GM13976 (cell line): ENCODE measurements around the gene TSPAN9.

Experiments
- DNase-seq: peaks from one replicate; pipeline ENCODE4 v3.0.0; 2012; ENCODE audit warnings: low spot score
- in situ Hi-C: fragments of 300-500 bp; cut with MboI; formaldehyde crosslinking; loops from one replicate; pipeline ENCODE4 v1.12.0; 2022; ENCODE audit warnings: low sequenced_read_pairs, mixed read lengths, inconsistent platforms; ENCODE audit not compliant: unreplicated experiment
- TF ChIP-seq, protein P1 (sequence below): IDR thresholded peaks from 2 replicates; pipeline ENCODE4 v1.5.1; 2012; ENCODE audit warnings: borderline replicate concordance, mild to moderate bottlenecking; ENCODE audit not compliant: insufficient read depth; ENCODE audit errors: extremely low read depth, missing control alignments, control extremely low read depth

The TSPAN9 gene

GRCh38 chr12:3186546-3187215, 109.5 kb downstream of the TSPAN9 start:
- TF ChIP-seq, protein P1, sequence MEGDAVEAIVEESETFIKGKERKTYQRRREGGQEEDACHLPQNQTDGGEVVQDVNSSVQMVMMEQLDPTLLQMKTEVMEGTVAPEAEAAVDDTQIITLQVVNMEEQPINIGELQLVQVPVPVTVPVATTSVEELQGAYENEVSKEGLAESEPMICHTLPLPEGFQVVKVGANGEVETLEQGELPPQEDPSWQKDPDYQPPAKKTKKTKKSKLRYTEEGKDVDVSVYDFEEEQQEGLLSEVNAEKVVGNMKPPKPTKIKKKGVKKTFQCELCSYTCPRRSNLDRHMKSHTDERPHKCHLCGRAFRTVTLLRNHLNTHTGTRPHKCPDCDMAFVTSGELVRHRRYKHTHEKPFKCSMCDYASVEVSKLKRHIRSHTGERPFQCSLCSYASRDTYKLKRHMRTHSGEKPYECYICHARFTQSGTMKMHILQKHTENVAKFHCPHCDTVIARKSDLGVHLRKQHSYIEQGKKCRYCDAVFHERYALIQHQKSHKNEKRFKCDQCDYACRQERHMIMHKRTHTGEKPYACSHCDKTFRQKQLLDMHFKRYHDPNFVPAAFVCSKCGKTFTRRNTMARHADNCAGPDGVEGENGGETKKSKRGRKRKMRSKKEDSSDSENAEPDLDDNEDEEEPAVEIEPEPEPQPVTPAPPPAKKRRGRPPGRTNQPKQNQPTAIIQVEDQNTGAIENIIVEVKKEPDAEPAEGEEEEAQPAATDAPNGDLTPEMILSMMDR = no peak
- in situ Hi-C loops = no loop called here
- peak; percentile 70 for DNase-seq

DNA sequence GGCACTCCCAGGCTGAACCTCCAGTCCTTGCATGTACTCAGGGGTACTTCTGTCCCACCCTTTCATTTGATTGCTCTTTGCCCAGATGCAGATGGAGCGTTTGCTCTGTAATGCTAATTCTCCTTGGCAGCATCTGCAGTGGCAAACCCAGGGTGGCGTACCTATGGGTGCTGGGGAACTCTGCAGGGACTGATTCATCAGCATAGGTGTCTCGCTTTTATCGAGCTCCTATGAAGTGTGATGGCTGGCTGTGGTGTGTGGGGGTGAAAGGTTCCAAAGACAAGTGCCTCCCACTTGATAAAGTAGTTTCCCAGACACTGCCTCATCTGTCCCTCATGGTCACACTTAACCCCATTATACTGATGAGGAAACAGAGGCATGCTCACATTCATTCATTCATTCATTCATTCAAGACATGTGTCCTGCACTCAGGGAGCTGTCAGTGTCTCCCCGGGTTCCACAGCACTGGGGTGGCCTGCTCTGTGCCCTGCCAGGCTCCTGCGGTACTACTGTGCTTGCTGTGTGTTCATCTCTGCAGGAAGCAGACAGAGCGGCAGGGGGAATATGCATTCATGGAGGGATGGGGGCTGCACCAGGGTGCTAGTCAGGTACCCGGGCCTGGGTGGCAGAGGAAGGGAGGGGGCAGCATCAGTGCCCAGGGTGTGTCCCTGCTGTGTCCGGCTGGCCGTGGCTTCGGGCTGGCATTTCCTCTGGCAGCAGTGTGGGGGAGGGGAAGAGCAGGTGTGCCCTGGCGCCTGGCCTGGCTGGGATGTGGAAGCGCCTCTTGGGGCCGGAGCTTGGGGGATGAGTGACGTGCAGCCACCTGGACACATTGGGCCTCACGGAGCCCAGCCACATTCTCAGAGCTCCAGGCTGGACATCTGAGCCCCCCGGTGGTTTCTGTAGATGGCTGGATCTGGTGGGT, 110.9 kb downstream of the TSPAN9 start:
- DNase-seq = no peak
- TF ChIP-seq, protein P1 = no peak
- in situ Hi-C loops = no loop called here

GRCh38 chr12:3189282-3189681, 112.1 kb downstream of the TSPAN9 start:
- in situ Hi-C loops = no loop called here
- DNase-seq = no peak
- TF ChIP-seq, protein P1 = no peak

GRCh38 chr12:3190101-3190500, 112.9 kb downstream of the TSPAN9 start:
- no peak for DNase-seq
- in situ Hi-C loops = no loop called here
- TF ChIP-seq, protein P1 = no peak

DNA sequence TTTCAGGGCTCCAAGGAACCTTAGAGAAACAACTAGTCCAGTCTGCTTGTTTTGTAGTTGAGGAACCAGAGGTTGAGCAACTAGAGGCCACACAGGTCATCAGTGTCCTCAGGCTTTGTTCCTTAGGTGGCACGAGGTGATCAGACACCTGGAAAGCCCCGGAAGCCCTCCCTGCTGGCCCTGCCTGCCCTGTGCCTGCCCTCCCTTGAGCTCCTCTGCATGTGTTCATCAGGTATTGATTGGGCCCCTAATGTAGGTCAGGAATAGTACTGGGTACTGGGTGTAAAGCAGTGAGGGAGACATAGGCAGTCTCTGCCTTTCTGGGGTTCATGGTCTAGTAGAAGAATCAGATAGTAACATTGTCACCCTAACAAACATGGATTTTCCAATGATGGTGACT, 114.3 kb downstream of the TSPAN9 start:
- in situ Hi-C loops = no loop called here
- DNase-seq = no peak
- TF ChIP-seq, protein P1 = no peak

GRCh38 chr12:3192221-3192620, 115.0 kb downstream of the TSPAN9 start:
- in situ Hi-C loops = no loop called here
- DNase-seq = no peak
- TF ChIP-seq, protein P1 = no peak
